Activated naive CD4-positive, alpha-beta T cell treated with anti-CD3 and anti-CD28 coated beads, Interleukin-2, amount 50 U/mL, for 24 hours (primary cell): ENCODE measurements around the gene NEURL1B.
"Not testable (repeated sequence)": the region's sequence is repeated elsewhere in the genome, so short reads cannot be mapped to it uniquely, and the experiment has no call there.

Experiments
- H3K27ac Mint-ChIP-seq: one replicate; pipeline ENCODE4 v1.8.0; 2021; ENCODE audit warnings: mild to moderate bottlenecking, mixed read lengths
- H3K27me3 Mint-ChIP-seq: one replicate; pipeline ENCODE4 v1.8.0; 2021; ENCODE audit warnings: mixed read lengths
- H3K36me3 Mint-ChIP-seq: one replicate; pipeline ENCODE4 v1.8.0; 2021; ENCODE audit warnings: mixed read lengths
- H3K4me1 Mint-ChIP-seq: one replicate; pipeline ENCODE4 v1.8.0; 2021; ENCODE audit warnings: mixed read lengths
- H3K4me3 Mint-ChIP-seq: one replicate; pipeline ENCODE4 v1.8.0; 2021; ENCODE audit warnings: mild to moderate bottlenecking, mixed read lengths
- H3K9me3 Mint-ChIP-seq: one replicate; pipeline ENCODE4 v1.8.0; 2021; ENCODE audit warnings: mixed read lengths

NEURL1B gene

GRCh38 chr5:172640822-172641358, at the start of gene NEURL1B:
Gene NEURL1B (plus strand): TSS chr5:172641263. CDS start chr5:172641407, 144 bp downstream.
- no peaks in the 10 kb centered on the region for H3K9me3 Mint-ChIP-seq
- no peaks in the 10 kb centered on the region for H3K36me3 Mint-ChIP-seq
- peaks cover 6% of the 10 kb centered on the region for H3K4me1 Mint-ChIP-seq
- H3K4me3 Mint-ChIP-seq: peak within 1 kb of the TSS; percentile 27
- no peak within 1 kb of the TSS for H3K27ac Mint-ChIP-seq
- H3K27me3 Mint-ChIP-seq: peaks cover 18% of the 10 kb centered on the region

GRCh38 chr5:172591636-172592035, 49.4 kb upstream of the NEURL1B start:
- H3K4me1 Mint-ChIP-seq: no peaks in the 10 kb centered on the region
- no peaks in the 10 kb centered on the region for H3K36me3 Mint-ChIP-seq
- no peaks in the 10 kb centered on the region for H3K9me3 Mint-ChIP-seq
- H3K4me3 Mint-ChIP-seq: no peak overlapping the region
- no peak overlapping the region for H3K27ac Mint-ChIP-seq
- H3K27me3 Mint-ChIP-seq: peaks cover 1% of the 10 kb centered on the region

- H3K4me1 Mint-ChIP-seq: no peaks in the 10 kb centered on the region
- H3K27ac Mint-ChIP-seq: peak overlapping the region; percentile 21
- no peak overlapping the region for H3K4me3 Mint-ChIP-seq
- H3K9me3 Mint-ChIP-seq: no peaks in the 10 kb centered on the region
- H3K36me3 Mint-ChIP-seq: no peaks in the 10 kb centered on the region
- no peaks in the 10 kb centered on the region for H3K27me3 Mint-ChIP-seq
Measured at GRCh38 chr5:172592881-172593280, 48.2 kb upstream of the NEURL1B start.

- no peaks in the 10 kb centered on the region for H3K4me1 Mint-ChIP-seq
- no peak overlapping the region for H3K27ac Mint-ChIP-seq
- no peaks in the 10 kb centered on the region for H3K9me3 Mint-ChIP-seq
- H3K27me3 Mint-ChIP-seq: no peaks in the 10 kb centered on the region
- no peaks in the 10 kb centered on the region for H3K36me3 Mint-ChIP-seq
- no peak overlapping the region for H3K4me3 Mint-ChIP-seq
Measured at GRCh38 chr5:172593306-172593705, 47.8 kb upstream of the NEURL1B start.

- Mint-ChIP-seq H3K4me1 (no peaks in the 10 kb centered on the region), H3K27ac (no peak overlapping the region), H3K36me3 (no peaks in the 10 kb centered on the region), H3K9me3 (no peaks in the 10 kb centered on the region), H3K27me3 (no peaks in the 10 kb centered on the region), H3K4me3 (no peak overlapping the region)
Measured at GRCh38 chr5:172593721-172594235, 47.3 kb upstream of the NEURL1B start.

- Mint-ChIP-seq H3K27ac (no peak overlapping the region), H3K4me1 (no peaks in the 10 kb centered on the region), H3K9me3 (no peaks in the 10 kb centered on the region)
Measured at GRCh38 chr5:172594431-172594830, 46.6 kb upstream of the NEURL1B start.

GRCh38 chr5:172594867-172595466, 46.1 kb upstream of the NEURL1B start:
- no peaks in the 10 kb centered on the region for H3K9me3 Mint-ChIP-seq
- no peak overlapping the region for H3K27ac Mint-ChIP-seq
- no peak overlapping the region for H3K4me3 Mint-ChIP-seq
- H3K4me1 Mint-ChIP-seq: no peaks in the 10 kb centered on the region
- H3K27me3 Mint-ChIP-seq: no peaks in the 10 kb centered on the region
- H3K36me3 Mint-ChIP-seq: no peaks in the 10 kb centered on the region

More at GRCh38 chr5:172594431-172594830, 46.6 kb upstream of the NEURL1B start:
- no peak overlapping the region for H3K4me3 Mint-ChIP-seq
- no peaks in the 10 kb centered on the region for H3K36me3 Mint-ChIP-seq
- H3K27me3 Mint-ChIP-seq: no peaks in the 10 kb centered on the region

- Mint-ChIP-seq H3K9me3 (no peaks in the 10 kb centered on the region), H3K36me3 (no peaks in the 10 kb centered on the region), H3K4me1 (no peaks in the 10 kb centered on the region), H3K27me3 (no peaks in the 10 kb centered on the region), H3K27ac (no peak overlapping the region), H3K4me3 (no peak overlapping the region)
Measured at GRCh38 chr5:172595596-172596455, 45.2 kb upstream of the NEURL1B start.

- Mint-ChIP-seq H3K36me3 (no peaks in the 10 kb centered on the region), H3K4me1 (no peaks in the 10 kb centered on the region), H3K27ac (no peak overlapping the region), H3K9me3 (no peaks in the 10 kb centered on the region), H3K4me3 (no peak overlapping the region), H3K27me3 (no peaks in the 10 kb centered on the region)
Measured at GRCh38 chr5:172596638-172597231, 44.3 kb upstream of the NEURL1B start.

GRCh38 chr5:172597755-172598155, 43.3 kb upstream of the NEURL1B start:
- Mint-ChIP-seq H3K4me1 (no peaks in the 10 kb centered on the region), H3K27me3 (no peaks in the 10 kb centered on the region), H3K27ac (no peak overlapping the region), H3K36me3 (no peaks in the 10 kb centered on the region), H3K9me3 (no peaks in the 10 kb centered on the region), H3K4me3 (no peak overlapping the region)

GRCh38 chr5:172598251-172599203, 42.5 kb upstream of the NEURL1B start:
- H3K4me3 Mint-ChIP-seq: no peak overlapping the region
- no peak overlapping the region for H3K27ac Mint-ChIP-seq
- no peaks in the 10 kb centered on the region for H3K9me3 Mint-ChIP-seq
- H3K27me3 Mint-ChIP-seq: no peaks in the 10 kb centered on the region
- no peaks in the 10 kb centered on the region for H3K36me3 Mint-ChIP-seq
- no peaks in the 10 kb centered on the region for H3K4me1 Mint-ChIP-seq

GRCh38 chr5:172599204-172599567, 41.9 kb upstream of the NEURL1B start:
- no peaks in the 10 kb centered on the region for H3K36me3 Mint-ChIP-seq
- H3K9me3 Mint-ChIP-seq: no peaks in the 10 kb centered on the region
- no peaks in the 10 kb centered on the region for H3K27me3 Mint-ChIP-seq
- H3K27ac Mint-ChIP-seq: no peak overlapping the region
- no peaks in the 10 kb centered on the region for H3K4me1 Mint-ChIP-seq
- H3K4me3 Mint-ChIP-seq: no peak overlapping the region

- no peak overlapping the region for H3K4me3 Mint-ChIP-seq
Measured at GRCh38 chr5:172600571-172600970, 40.5 kb upstream of the NEURL1B start.

GRCh38 chr5:172601576-172601975, 39.5 kb upstream of the NEURL1B start:
- H3K36me3 Mint-ChIP-seq, H3K4me1 Mint-ChIP-seq, H3K4me3 Mint-ChIP-seq, H3K9me3 Mint-ChIP-seq, H3K27ac Mint-ChIP-seq, H3K27me3 Mint-ChIP-seq: not testable (repeated sequence)

More at GRCh38 chr5:172600571-172600970, 40.5 kb upstream of the NEURL1B start:
- Mint-ChIP-seq H3K4me1 (no peaks in the 10 kb centered on the region), H3K36me3 (no peaks in the 10 kb centered on the region), H3K27ac (no peak overlapping the region), H3K27me3 (no peaks in the 10 kb centered on the region), H3K9me3 (no peaks in the 10 kb centered on the region)

GRCh38 chr5:172602783-172603231, 38.3 kb upstream of the NEURL1B start:
- Mint-ChIP-seq H3K27ac (no peak overlapping the region), H3K4me3 (no peak overlapping the region), H3K36me3 (no peaks in the 10 kb centered on the region), H3K4me1 (no peaks in the 10 kb centered on the region), H3K9me3 (peaks cover 6% of the 10 kb centered on the region), H3K27me3 (peaks cover 3% of the 10 kb centered on the region)
